HUES64 (cell line): ENCODE measurements around the gene PRPF6.
A peak's percentile ranks its signal among the peaks of the same experiment; 100 is the strongest.

Experiments used
- H3K27ac ChIP-seq: 2 replicates; pipeline ENCODE4 v1.7.0; 2013; ENCODE audit warnings: low read depth, low read length, inconsistent platforms
- H3K27me3 ChIP-seq: 2 replicates; pipeline ENCODE4 v1.6.1; 2013; ENCODE audit warnings: mild to moderate bottlenecking, low read length; ENCODE audit not compliant: insufficient read depth
- H3K36me3 ChIP-seq: 2 replicates; pipeline ENCODE4 v1.6.1; 2013; ENCODE audit warnings: mild to moderate bottlenecking, low read length; ENCODE audit not compliant: insufficient read depth
- H3K4me1 ChIP-seq: 2 replicates; pipeline ENCODE4 v1.6.1; 2013; ENCODE audit warnings: mild to moderate bottlenecking, low read length, moderate library complexity; ENCODE audit not compliant: insufficient read depth
- H3K4me3 ChIP-seq: 2 replicates; pipeline ENCODE4 v1.5.1; 2013; ENCODE audit warnings: mild to moderate bottlenecking, low read length, moderate library complexity
- H3K9ac ChIP-seq: 2 replicates; pipeline ENCODE4 v1.6.1; 2013; ENCODE audit warnings: mild to moderate bottlenecking, low read depth, low read length
- H3K9me3 ChIP-seq: 2 replicates; pipeline ENCODE4 v1.6.1; 2013; ENCODE audit warnings: low read depth, low read length; ENCODE audit not compliant: insufficient read depth
- WGBS: fragments of 150-250, 120-280 bp; methylation state at CpG from one replicate; pipeline ENCODE4 v1.1.7; 2013; ENCODE audit warnings: missing lambda C conversion rate; 5-methylcytosine and 5-hydroxymethylcytosine counted together

The PRPF6 gene

GRCh38 chr20:64042054-64042781 lies 61.3 kb downstream of the PRPF6 start:
- Histone ChIP-seq H3K27me3 (peaks cover 97% of the 10 kb centered on the region), H3K9ac (0 out of 2 replicates have a peak overlapping the region, but pooled peaks have one; percentile 35), H3K4me1 (peaks cover 7% of the 10 kb centered on the region; the same call in 1 of the 2 replicates), H3K36me3 (no peaks in the 10 kb centered on the region), H3K4me3 (peak overlapping the region; percentile 55), H3K27ac (no peak overlapping the region), H3K9me3 (no peaks in the 10 kb centered on the region)
- WGBS: 4% methylated on average over 44 of the region's 55 CpGs

- Histone ChIP-seq H3K27me3 (peaks cover 97% of the 10 kb centered on the region), H3K4me1 (peaks cover 7% of the 10 kb centered on the region; the same call in 1 of the 2 replicates), H3K27ac (no peak overlapping the region), H3K9ac (no peak overlapping the region), H3K9me3 (no peaks in the 10 kb centered on the region), H3K36me3 (no peaks in the 10 kb centered on the region), H3K4me3 (no peak overlapping the region)
- WGBS: 93% methylated on average over 9 of the region's 9 CpGs
Observed at GRCh38 chr20:64043768-64044167, 62.8 kb downstream of the PRPF6 start.

GRCh38 chr20:64044484-64045247 lies 63.7 kb downstream of the PRPF6 start:
- H3K36me3 ChIP-seq: no peaks in the 10 kb centered on the region
- H3K27ac ChIP-seq: no peak overlapping the region
- H3K27me3 ChIP-seq: peaks cover 96% of the 10 kb centered on the region
- H3K9me3 ChIP-seq: no peaks in the 10 kb centered on the region
- no peak overlapping the region for H3K9ac ChIP-seq
- no peak overlapping the region for H3K4me3 ChIP-seq
- 79% methylated on average over 14 of the region's 14 CpGs for WGBS
- H3K4me1 ChIP-seq: peaks cover 7% of the 10 kb centered on the region; the same call in 1 of the 2 replicates

- Histone ChIP-seq H3K27me3 (peaks cover 96% of the 10 kb centered on the region), H3K4me3 (no peak overlapping the region), H3K27ac (no peak overlapping the region), H3K9me3 (no peaks in the 10 kb centered on the region), H3K4me1 (peaks cover 7% of the 10 kb centered on the region; the same call in 1 of the 2 replicates), H3K36me3 (no peaks in the 10 kb centered on the region), H3K9ac (no peak overlapping the region)
- 69% methylated on average over 11 of the region's 11 CpGs for WGBS
Observed at GRCh38 chr20:64045346-64046011, 64.5 kb downstream of the PRPF6 start.

- H3K27me3 ChIP-seq: peaks cover 87% of the 10 kb centered on the region
Observed at GRCh38 chr20:64047046-64047389, 66.1 kb downstream of the PRPF6 start.

GRCh38 chr20:64047968-64048401 lies 67.1 kb downstream of the PRPF6 start:
- Histone ChIP-seq H3K27ac (no peak overlapping the region), H3K36me3 (no peaks in the 10 kb centered on the region), H3K9me3 (no peaks in the 10 kb centered on the region), H3K27me3 (peaks cover 81% of the 10 kb centered on the region), H3K4me3 (peak overlapping the region; percentile 31), H3K4me1 (peaks cover 7% of the 10 kb centered on the region; the same call in 1 of the 2 replicates), H3K9ac (peak overlapping the region; percentile 34; the same call in 1 of the 2 replicates)
- 6% methylated on average over 49 of the region's 49 CpGs for WGBS

More at GRCh38 chr20:64047046-64047389, 66.1 kb downstream of the PRPF6 start:
- Histone ChIP-seq H3K4me3 (no peak overlapping the region), H3K36me3 (no peaks in the 10 kb centered on the region), H3K27ac (no peak overlapping the region), H3K9me3 (no peaks in the 10 kb centered on the region), H3K4me1 (peaks cover 7% of the 10 kb centered on the region; the same call in 1 of the 2 replicates), H3K9ac (no peak overlapping the region)
- 89% methylated on average over 8 of the region's 8 CpGs for WGBS

- no peaks in the 10 kb centered on the region for H3K36me3 ChIP-seq
- peaks cover 76% of the 10 kb centered on the region for H3K27me3 ChIP-seq
- H3K9ac ChIP-seq: peak overlapping the region; percentile 34; the same call in 1 of the 2 replicates
- H3K4me3 ChIP-seq: peak overlapping the region; percentile 31
- peaks cover 7% of the 10 kb centered on the region; the same call in 1 of the 2 replicates for H3K4me1 ChIP-seq
- H3K27ac ChIP-seq: no peak overlapping the region
- no peaks in the 10 kb centered on the region for H3K9me3 ChIP-seq
- 3% methylated on average over 95 of the region's 101 CpGs for WGBS
Observed at GRCh38 chr20:64048402-64049044, 67.6 kb downstream of the PRPF6 start.

GRCh38 chr20:64049060-64049877 lies 68.3 kb downstream of the PRPF6 start, which contains the start of gene SOX18:
SOX18 (minus strand) TSS chr20:64049639; CDS start chr20:64049516, 123 bp downstream.
- H3K4me3 ChIP-seq: peak within 1 kb of the TSS; percentile 31
- no peak within 1 kb of the TSS for H3K27ac ChIP-seq
- no peaks in the 10 kb centered on the region for H3K36me3 ChIP-seq
- H3K27me3 ChIP-seq: peaks cover 68% of the 10 kb centered on the region
- no peaks in the 10 kb centered on the region for H3K9me3 ChIP-seq
- no peak within 1 kb of the TSS for H3K9ac ChIP-seq
- 2% methylated on average over 98 of the region's 111 CpGs for WGBS
- peaks cover 9% of the 10 kb centered on the region; the same call in 1 of the 2 replicates for H3K4me1 ChIP-seq

- peaks cover 62% of the 10 kb centered on the region for H3K27me3 ChIP-seq
- no peak overlapping the region for H3K9ac ChIP-seq
- H3K36me3 ChIP-seq: no peaks in the 10 kb centered on the region
- H3K4me3 ChIP-seq: no peak overlapping the region
- no peak overlapping the region for H3K27ac ChIP-seq
- 28% methylated on average over 16 of the region's 16 CpGs for WGBS
- peaks cover 13% of the 10 kb centered on the region; the same call in 1 of the 2 replicates for H3K4me1 ChIP-seq
- no peaks in the 10 kb centered on the region for H3K9me3 ChIP-seq
Observed at GRCh38 chr20:64049878-64050260, 68.9 kb downstream of the PRPF6 start.
